Aorta (tissue), 5 donors: ENCODE data around the gene SPTBN1. TPM values are rescaled to one million over a fixed set of nuclear protein-coding genes. Genes with fewer than 3 reads are reported as not detected.

Experiments used
- ATAC-seq: fragments of 200-7000 bp; cut with Tn5 transposase; one replicate; pipeline ENCODE4 v1.9.1; 2022; ENCODE audit warnings: moderate library complexity; ENCODE audit not compliant: low FRiP score
- DNase-seq, 2 donors: peaks; one replicate each; pipeline ENCODE4 v3.0.0-alpha.2; 2020
- H3K27ac ChIP-seq, 2 donors: one replicate each; pipeline ENCODE4 v1.5.1; 2013; ENCODE audit warnings: low read length in 2 of 2, mild to moderate bottlenecking in 2 of 2, moderate library complexity in 2 of 2, control low read depth in 1 of 2, inconsistent platforms in 1 of 2, low read depth in 1 of 2
- H3K27me3 ChIP-seq, 2 donors: one replicate each; pipeline ENCODE4 v1.6.1; 2013; ENCODE audit warnings: control low read depth in 1 of 2, low read length in 1 of 2, mild to moderate bottlenecking in 1 of 2, moderate library complexity in 1 of 2; ENCODE audit not compliant: insufficient read depth in 2 of 2, control insufficient read depth in 1 of 2
- H3K36me3 ChIP-seq, 2 donors: one replicate each; pipeline ENCODE4 v1.6.1; 2013; ENCODE audit warnings: control low read depth in 1 of 2, low read length in 1 of 2, mild to moderate bottlenecking in 1 of 2; ENCODE audit not compliant: insufficient read depth in 2 of 2, control insufficient read depth in 1 of 2
- H3K4me1 ChIP-seq, 2 donors: one replicate each; pipeline ENCODE4 v1.6.1; 2013; ENCODE audit warnings: low read length in 2 of 2, control low read depth in 1 of 2, mild to moderate bottlenecking in 1 of 2, moderate library complexity in 1 of 2; ENCODE audit not compliant: insufficient read depth in 2 of 2, control insufficient read depth in 1 of 2
- H3K4me3 ChIP-seq, 2 donors: one replicate each; pipeline ENCODE4 v1.5.1; 2013; ENCODE audit warnings: low read length in 2 of 2, control low read depth in 1 of 2, mild to moderate bottlenecking in 1 of 2
- H3K9me3 ChIP-seq: one replicate; pipeline ENCODE4 v1.6.1; 2013; ENCODE audit warnings: mild to moderate bottlenecking, low read length; ENCODE audit not compliant: control insufficient read depth
- WGBS, 2 donors: extraction: QIAGEN DNeasy Blood & Tissue Kit; methylation state at CpG; one replicate each; pipeline ENCODE4 v1.1.7; 2013; 5-methylcytosine and 5-hydroxymethylcytosine counted together
- intact Hi-C, 2 donors: fragments of 100-400 bp; cut with DNase I; formaldehyde crosslinking; loops; one replicate each; pipeline versions ENCODE4 v1.14.2 to v1.15.0; 2022
- polyA plus RNA-seq, 2 donors: library from polyadenylated mRNA; stranded (reverse); fragments of 200-250 nt; gene quantifications; one replicate each; pipeline ENCODE4 v1.2.3, GENCODE V29; 2013
- total RNA-seq, 2 donors: library from RNA; stranded (reverse); fragmentation: NEBNext Ultra II Directional; extraction: Animal tissue kit (Norgen Biotek cat#: 25700); gene quantifications; one replicate each; pipeline ENCODE4 v1.2.1, GENCODE V29; 2021
- donor health status: healthy with polysubstance abuse.
- donor health status: Bipolar disorder and iron deficiency.
- donor health status: DM: no; HTN: no; CAD: no.
- donor health status: DM: no; HTN: no; CAD: no.
- donor health status: DM: yes; HTN: yes; CAD: no.

Gene SPTBN1
- total and polyA plus RNA-seq, 4 donors = 84.9 to 540 (median 218) TPM

GRCh38 chr2:54589038-54589339 is 132.9 kb downstream of the SPTBN1 start:
- DNase-seq (no peak), ATAC-seq (no peak)
- WGBS, 2 donors = 91 to 97% methylated on average over 4 of the region's 4 CpGs
- no peak overlapping the region for H3K27ac ChIP-seq
- H3K36me3 ChIP-seq = no peaks in the 10 kb centered on the region
- no peaks in the 10 kb centered on the region for H3K27me3 ChIP-seq
- intact Hi-C loops = no loop called here
- H3K4me3 ChIP-seq = no peak overlapping the region
- H3K4me1 ChIP-seq = peaks cover 0 to 2% of the 10 kb centered on the region in 2 donors
- no peaks in the 10 kb centered on the region for H3K9me3 ChIP-seq

- DNase-seq (no peak), ATAC-seq (peak; percentile 37)
- H3K36me3 ChIP-seq = no peaks in the 10 kb centered on the region
- no peaks in the 10 kb centered on the region for H3K9me3 ChIP-seq
- H3K27me3 ChIP-seq = no peaks in the 10 kb centered on the region
- peaks cover 0 to 2% of the 10 kb centered on the region in 2 donors for H3K4me1 ChIP-seq
- intact Hi-C loops = loop anchor here in 1 of 2 donors (10.0 kb wide), 1 partner anchor 125 kb away; no protein-coding TSS in a partner anchor
- no peak overlapping the region for H3K27ac ChIP-seq
- WGBS, 2 donors = 42 to 46% methylated on average over 7 of the region's 7 CpGs
- H3K4me3 ChIP-seq = no peak overlapping the region
These were observed 133.5 kb downstream of the SPTBN1 start for GRCh38 chr2:54589340-54590215.

GRCh38 chr2:54590216-54591120 is 134.3 kb downstream of the SPTBN1 start:
- H3K27me3 ChIP-seq = no peaks in the 10 kb centered on the region
- 86 to 87% methylated on average over 7 of the region's 7 CpGs for WGBS, 2 donors
- no peaks in the 10 kb centered on the region for H3K36me3 ChIP-seq
- no peaks in the 10 kb centered on the region for H3K9me3 ChIP-seq
- no peak overlapping the region for H3K27ac ChIP-seq
- no peak overlapping the region for H3K4me3 ChIP-seq
- ATAC-seq = no peak
- DNase-seq = no peak
- intact Hi-C loops = loop anchor here in 1 of 2 donors (10.0 kb wide), 1 partner anchor 126 kb away; no protein-coding TSS in a partner anchor
- peaks cover 0 to 2% of the 10 kb centered on the region in 2 donors for H3K4me1 ChIP-seq

- WGBS, 2 donors = 88 to 95% methylated on average over 3 of the region's 3 CpGs
- intact Hi-C loops = loop anchor here in 1 of 2 donors (10.0 kb wide), 1 partner anchor 127 kb away; no protein-coding TSS in a partner anchor
- Histone ChIP-seq H3K36me3 (no peaks in the 10 kb centered on the region), H3K9me3 (no peaks in the 10 kb centered on the region), H3K4me1 (peaks cover 0 to 2% of the 10 kb centered on the region in 2 donors), H3K4me3 (no peak overlapping the region), H3K27ac (no peak overlapping the region), H3K27me3 (no peaks in the 10 kb centered on the region)
- DNase-seq (no peak), ATAC-seq (no peak)
These were observed 135.4 kb downstream of the SPTBN1 start for GRCh38 chr2:54591551-54591950.

GRCh38 chr2:54593249-54593648 is 137.1 kb downstream of the SPTBN1 start:
- Histone ChIP-seq H3K27me3 (no peaks in the 10 kb centered on the region), H3K27ac (no peak overlapping the region), H3K9me3 (no peaks in the 10 kb centered on the region), H3K4me3 (no peak overlapping the region), H3K4me1 (peaks cover 0 to 5% of the 10 kb centered on the region in 2 donors), H3K36me3 (no peaks in the 10 kb centered on the region)
- DNase-seq (no peak), ATAC-seq (no peak)
- intact Hi-C loops = loop anchor here in 1 of 2 donors (10.0 kb wide), 1 partner anchor 128 kb away; no protein-coding TSS in a partner anchor
- WGBS, 2 donors = 95% methylated on average over 4 of the region's 4 CpGs

- H3K27me3 ChIP-seq = no peaks in the 10 kb centered on the region
- intact Hi-C loops = loop anchor here in 1 of 2 donors (10.0 kb wide), 1 partner anchor 129 kb away; no protein-coding TSS in a partner anchor
- no peak for DNase-seq
- H3K9me3 ChIP-seq = no peaks in the 10 kb centered on the region
- WGBS, 2 donors = 95 to 97% methylated on average over 4 of the region's 4 CpGs
- ATAC-seq = no peak
- no peak overlapping the region for H3K4me3 ChIP-seq
- no peaks in the 10 kb centered on the region for H3K36me3 ChIP-seq
- H3K4me1 ChIP-seq = peaks cover 0 to 5% of the 10 kb centered on the region in 2 donors
- H3K27ac ChIP-seq = no peak overlapping the region
These were observed 137.9 kb downstream of the SPTBN1 start for GRCh38 chr2:54594048-54594447.

GRCh38 chr2:54595161-54595803 is 139.2 kb downstream of the SPTBN1 start:
- H3K9me3 ChIP-seq = no peaks in the 10 kb centered on the region
- ATAC-seq = no peak
- no peak overlapping the region for H3K4me3 ChIP-seq
- H3K27me3 ChIP-seq = no peaks in the 10 kb centered on the region
- H3K27ac ChIP-seq = no peak overlapping the region
- DNase-seq = no peak
- H3K36me3 ChIP-seq = no peaks in the 10 kb centered on the region
- intact Hi-C loops = loop anchor here in 1 of 2 donors (10.0 kb wide), 1 partner anchor 130 kb away; no protein-coding TSS in a partner anchor
- 95 to 97% methylated on average over 13 of the region's 13 CpGs for WGBS, 2 donors
- peaks cover 10 to 11% of the 10 kb centered on the region in 2 donors for H3K4me1 ChIP-seq
